Cortex of kidney (tissue), 1 donor: ENCODE data around the gene NFATC1.

ENCODE experiments used
- DNase-seq: peaks from one replicate; lab custom pipeline; 2025; lab: John Stamatoyannopoulos, UW

Gene NFATC1

GRCh38 chr18:79508565-79509535 is 113.1 kb downstream of the NFATC1 start:
- DNase-seq = no peak

GRCh38 chr18:79509536-79509930 is 113.8 kb downstream of the NFATC1 start:
- no peak for DNase-seq

- DNase-seq = no peak
These were observed 114.4 kb downstream of the NFATC1 start for GRCh38 chr18:79510046-79510685.

- DNase-seq = no peak
These were observed 115.1 kb downstream of the NFATC1 start for GRCh38 chr18:79510731-79511241.

- no peak for DNase-seq
These were observed 115.5 kb downstream of the NFATC1 start for GRCh38 chr18:79511271-79511670.

- no peak for DNase-seq
These were observed 116.1 kb downstream of the NFATC1 start for GRCh38 chr18:79511671-79512301.

GRCh38 chr18:79512461-79513380 is 117.0 kb downstream of the NFATC1 start:
- DNase-seq = no peak

- no peak for DNase-seq
These were observed 117.8 kb downstream of the NFATC1 start for GRCh38 chr18:79513381-79514081.

- DNase-seq = no peak
These were observed 119.6 kb downstream of the NFATC1 start for GRCh38 chr18:79515331-79515730.

GRCh38 chr18:79515944-79516351 is 120.2 kb downstream of the NFATC1 start:
- no peak for DNase-seq

- DNase-seq = no peak
These were observed 120.8 kb downstream of the NFATC1 start for GRCh38 chr18:79516441-79516931.

GRCh38 chr18:79517341-79517740 is 121.6 kb downstream of the NFATC1 start:
- DNase-seq = no peak

GRCh38 chr18:79518028-79518682 is 122.4 kb downstream of the NFATC1 start:
- DNase-seq = no peak

- no peak for DNase-seq
These were observed 123.0 kb downstream of the NFATC1 start for GRCh38 chr18:79518683-79519128.

GRCh38 chr18:79519751-79520477 is 124.2 kb downstream of the NFATC1 start:
- DNase-seq = no peak

- no peak for DNase-seq
These were observed 125.0 kb downstream of the NFATC1 start for GRCh38 chr18:79520478-79521390.

- DNase-seq = no peak
These were observed 125.9 kb downstream of the NFATC1 start for GRCh38 chr18:79521416-79522205.
